Astrocyte (in vitro differentiated cells and primary cell): ENCODE measurements around the gene SETMAR. TPM values are rescaled to one million over a fixed set of nuclear protein-coding genes. Genes with fewer than 3 reads are reported as not detected.

Experiments used
- DNase-seq: peaks from one replicate; pipeline ENCODE4 v3.0.0-alpha.2; 2010; ENCODE audit warnings: low read depth
- FAIRE-seq: peaks from 2 replicates; lab custom pipeline; 2011; peaks lifted over from hg19 to GRCh38; lab: Jason Lieb, UNC
- H2AFZ ChIP-seq: 2 replicates; pipeline ENCODE4 v1.6.0; 2012; ENCODE audit warnings: low read depth, low read length, inconsistent platforms
- H3K27ac ChIP-seq: 2 replicates; pipeline ENCODE4 v1.5.1; 2011; ENCODE audit warnings: low read depth, low read length, inconsistent platforms
- H3K27me3 ChIP-seq: 2 replicates; pipeline ENCODE4 v1.6.0; 2011; ENCODE audit warnings: low read length, inconsistent platforms; ENCODE audit not compliant: insufficient read depth
- H3K36me3 ChIP-seq: 2 replicates; pipeline ENCODE4 v1.5.1; 2011; ENCODE audit warnings: low read length, inconsistent platforms; ENCODE audit not compliant: insufficient read depth
- H3K4me1 ChIP-seq: 2 replicates; pipeline ENCODE4 v1.5.1; 2011; ENCODE audit warnings: low read length, inconsistent platforms; ENCODE audit not compliant: insufficient read depth
- H3K4me2 ChIP-seq: 2 replicates; pipeline ENCODE4 v1.6.0; 2012; ENCODE audit warnings: low read length, inconsistent platforms
- H3K4me3 ChIP-seq: 2 replicates; pipeline ENCODE4 v1.5.1; 2011; ENCODE audit warnings: low read depth, mild to moderate bottlenecking, low read length, inconsistent platforms; ENCODE audit not compliant: insufficient read depth
- H3K79me2 ChIP-seq: 2 replicates; pipeline ENCODE4 v1.6.0; 2012; ENCODE audit warnings: mild to moderate bottlenecking, low read length, inconsistent platforms; ENCODE audit not compliant: insufficient read depth
- H3K9ac ChIP-seq: 2 replicates; pipeline ENCODE4 v1.6.0; 2012; ENCODE audit warnings: mild to moderate bottlenecking, low read length, inconsistent platforms
- H3K9me3 ChIP-seq: 2 replicates; pipeline ENCODE4 v1.5.1; 2012; ENCODE audit warnings: low read depth, mild to moderate bottlenecking, low read length, inconsistent platforms; ENCODE audit not compliant: insufficient read depth
- H4K20me1 ChIP-seq: 2 replicates; pipeline ENCODE4 v1.6.0; 2012; ENCODE audit warnings: low read length, inconsistent platforms; ENCODE audit not compliant: insufficient read depth
- H3K27ac Mint-ChIP-seq: one replicate; pipeline ENCODE4 v1.8.0; 2021; ENCODE audit warnings: mild to moderate bottlenecking, mixed read lengths; ENCODE audit not compliant: unreplicated experiment
- H3K27me3 Mint-ChIP-seq: one replicate; pipeline ENCODE4 v1.8.0; 2021; ENCODE audit warnings: low read depth, mixed read lengths; ENCODE audit not compliant: unreplicated experiment
- H3K36me3 Mint-ChIP-seq: one replicate; pipeline ENCODE4 v1.8.0; 2021; ENCODE audit warnings: low read depth, mixed read lengths; ENCODE audit not compliant: unreplicated experiment
- H3K4me1 Mint-ChIP-seq: one replicate; pipeline ENCODE4 v1.8.0; 2021; ENCODE audit warnings: low read depth, mixed read lengths; ENCODE audit not compliant: unreplicated experiment
- H3K4me3 Mint-ChIP-seq: one replicate; pipeline ENCODE4 v1.8.0; 2021; ENCODE audit warnings: mild to moderate bottlenecking, moderate library complexity, mixed read lengths; ENCODE audit not compliant: unreplicated experiment
- H3K9me3 Mint-ChIP-seq: one replicate; pipeline ENCODE4 v1.8.0; 2021; ENCODE audit warnings: mild to moderate bottlenecking, mixed read lengths; ENCODE audit not compliant: unreplicated experiment
- EZH2 ChIP-seq: IDR thresholded peaks from 2 replicates; pipeline ENCODE4 v1.6.1; 2012; ENCODE audit warnings: mild to moderate bottlenecking, low read length, inconsistent platforms; ENCODE audit not compliant: insufficient read depth
- total RNA-seq: library from RNA; stranded (reverse); gene quantifications from 2 replicates; pipeline ENCODE4 v1.2.1, GENCODE V29; 2021
- TF ChIP-seq, protein P1 (sequence below): IDR thresholded peaks from 2 replicates; pipeline ENCODE4 v1.5.1; 2011; ENCODE audit warnings: low read depth, mild to moderate bottlenecking, inconsistent platforms, low read length, moderate library complexity; ENCODE audit not compliant: insufficient read depth

The SETMAR gene
- total RNA-seq, 1 donor from 2014 or later, result 10.9 TPM

- peaks cover 7% of the 10 kb centered on the region for H3K4me1 Mint-ChIP-seq
- no peaks in the 10 kb centered on the region for H3K27me3 Mint-ChIP-seq
- peak overlapping the region; percentile 75 for H3K4me2 ChIP-seq
- no peaks in the 10 kb centered on the region for H3K36me3 Mint-ChIP-seq
- no peak overlapping the region for H3K27ac Mint-ChIP-seq
- H3K4me1 ChIP-seq, result peaks cover 8% of the 10 kb centered on the region
- H3K4me3 Mint-ChIP-seq, result no peak overlapping the region
- DNase-seq (peak; percentile 14), FAIRE-seq (no peak)
- peaks cover 2% of the 10 kb centered on the region for H3K9me3 Mint-ChIP-seq
- H3K27ac ChIP-seq, result no peak overlapping the region
- no peaks in the 10 kb centered on the region for H3K9me3 ChIP-seq
- no peaks in the 10 kb centered on the region for H3K79me2 ChIP-seq
- no peak overlapping the region for H2AFZ ChIP-seq
- H4K20me1 ChIP-seq, result no peaks in the 10 kb centered on the region
- H3K36me3 ChIP-seq, result no peaks in the 10 kb centered on the region
- H3K27me3 ChIP-seq, result no peaks in the 10 kb centered on the region
- H3K9ac ChIP-seq, result no peak overlapping the region
- H3K4me3 ChIP-seq, result peak overlapping the region; percentile 41
- TF ChIP-seq, protein P1, sequence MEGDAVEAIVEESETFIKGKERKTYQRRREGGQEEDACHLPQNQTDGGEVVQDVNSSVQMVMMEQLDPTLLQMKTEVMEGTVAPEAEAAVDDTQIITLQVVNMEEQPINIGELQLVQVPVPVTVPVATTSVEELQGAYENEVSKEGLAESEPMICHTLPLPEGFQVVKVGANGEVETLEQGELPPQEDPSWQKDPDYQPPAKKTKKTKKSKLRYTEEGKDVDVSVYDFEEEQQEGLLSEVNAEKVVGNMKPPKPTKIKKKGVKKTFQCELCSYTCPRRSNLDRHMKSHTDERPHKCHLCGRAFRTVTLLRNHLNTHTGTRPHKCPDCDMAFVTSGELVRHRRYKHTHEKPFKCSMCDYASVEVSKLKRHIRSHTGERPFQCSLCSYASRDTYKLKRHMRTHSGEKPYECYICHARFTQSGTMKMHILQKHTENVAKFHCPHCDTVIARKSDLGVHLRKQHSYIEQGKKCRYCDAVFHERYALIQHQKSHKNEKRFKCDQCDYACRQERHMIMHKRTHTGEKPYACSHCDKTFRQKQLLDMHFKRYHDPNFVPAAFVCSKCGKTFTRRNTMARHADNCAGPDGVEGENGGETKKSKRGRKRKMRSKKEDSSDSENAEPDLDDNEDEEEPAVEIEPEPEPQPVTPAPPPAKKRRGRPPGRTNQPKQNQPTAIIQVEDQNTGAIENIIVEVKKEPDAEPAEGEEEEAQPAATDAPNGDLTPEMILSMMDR, result no peak
- TF ChIP-seq EZH2, result no peak
Observed at GRCh38 chr3:4351872-4352271, 48.7 kb downstream of the SETMAR start.

DNA sequence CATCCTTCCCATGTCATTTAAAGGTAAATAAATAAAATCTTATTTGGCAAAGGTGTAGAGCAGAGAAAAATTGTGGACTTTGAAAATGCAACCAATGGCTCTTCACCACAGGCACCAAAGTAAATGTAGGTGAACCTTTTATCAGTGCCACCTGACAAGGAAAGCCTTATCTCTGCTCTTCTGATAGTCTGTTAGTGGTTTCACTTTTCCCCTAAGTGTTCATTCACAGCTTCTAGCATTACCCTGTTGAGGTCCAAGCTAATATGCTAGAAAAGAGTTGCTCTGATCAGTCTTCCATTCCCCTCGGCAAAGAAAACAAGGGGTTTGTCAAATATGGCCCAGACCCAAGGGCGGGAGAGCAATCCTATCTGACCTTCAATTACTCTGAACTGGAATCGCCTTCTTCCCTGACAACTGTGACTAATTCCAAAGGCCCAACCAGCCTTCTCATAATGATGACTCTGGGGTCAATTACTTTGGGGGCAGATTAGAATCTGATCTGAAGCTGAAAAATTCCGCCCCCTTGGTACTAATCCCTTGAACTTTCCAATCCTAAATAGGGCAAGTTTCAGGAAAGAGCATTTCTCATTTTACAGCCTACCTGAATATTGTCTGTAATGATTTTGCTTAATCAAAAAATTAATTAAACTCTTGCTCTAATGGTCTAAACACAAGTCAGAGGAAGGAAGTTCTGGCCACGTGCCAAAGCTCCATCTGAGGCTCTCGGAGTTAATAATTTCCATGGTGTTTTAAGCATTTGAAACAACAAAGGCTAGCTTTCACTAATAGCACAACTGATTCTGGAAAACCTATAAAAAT, 52.4 kb downstream of the SETMAR start:
- H3K4me3 Mint-ChIP-seq, result no peak overlapping the region
- H3K27ac ChIP-seq, result no peak overlapping the region
- no peak for FAIRE-seq
- H3K36me3 ChIP-seq, result no peaks in the 10 kb centered on the region
- H3K27me3 Mint-ChIP-seq, result no peaks in the 10 kb centered on the region
- H3K4me2 ChIP-seq, result peak overlapping the region; percentile 2
- no peaks in the 10 kb centered on the region for H4K20me1 ChIP-seq
- H3K9me3 ChIP-seq, result no peaks in the 10 kb centered on the region
- no peak for TF ChIP-seq EZH2
- TF ChIP-seq, protein P1, result no peak
- peaks cover 7% of the 10 kb centered on the region for H3K4me1 Mint-ChIP-seq
- H3K9ac ChIP-seq, result no peak overlapping the region
- peaks cover 8% of the 10 kb centered on the region for H3K4me1 ChIP-seq
- no peaks in the 10 kb centered on the region for H3K27me3 ChIP-seq
- H3K27ac Mint-ChIP-seq, result no peak overlapping the region
- no peaks in the 10 kb centered on the region for H3K36me3 Mint-ChIP-seq
- H3K4me3 ChIP-seq, result no peak overlapping the region
- no peak overlapping the region for H2AFZ ChIP-seq
- H3K9me3 Mint-ChIP-seq, result no peaks in the 10 kb centered on the region
- DNase-seq, result no peak
- no peaks in the 10 kb centered on the region for H3K79me2 ChIP-seq

DNA sequence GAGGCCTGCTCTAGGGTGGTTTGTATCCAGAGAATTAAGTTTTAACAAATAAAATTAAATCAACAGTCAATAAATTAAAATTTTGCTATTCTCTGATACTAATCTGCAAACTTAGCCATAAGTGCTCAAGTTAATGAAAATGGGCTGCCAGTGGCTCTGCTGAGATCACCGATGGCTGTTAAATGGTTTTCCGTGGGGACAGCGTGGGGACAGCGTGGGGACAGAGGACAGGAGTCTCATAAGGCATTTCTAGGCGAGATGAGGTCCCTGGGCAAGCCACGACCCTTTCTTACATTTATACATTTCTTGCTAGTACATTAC, 53.0 kb downstream of the SETMAR start:
- Histone ChIP-seq H4K20me1 (no peaks in the 10 kb centered on the region), H3K27me3 (no peaks in the 10 kb centered on the region), H3K4me3 (no peak overlapping the region), H3K36me3 (no peaks in the 10 kb centered on the region), H2AFZ (no peak overlapping the region), H3K27ac (no peak overlapping the region), H3K4me1 (peaks cover 8% of the 10 kb centered on the region), H3K9ac (no peak overlapping the region), H3K9me3 (no peaks in the 10 kb centered on the region), H3K79me2 (no peaks in the 10 kb centered on the region), H3K4me2 (no peak overlapping the region)
- peaks cover under 1% of the 10 kb centered on the region for H3K36me3 Mint-ChIP-seq
- DNase-seq (no peak), FAIRE-seq (no peak)
- H3K4me1 Mint-ChIP-seq, result peaks cover 6% of the 10 kb centered on the region
- no peak overlapping the region for H3K4me3 Mint-ChIP-seq
- H3K27ac Mint-ChIP-seq, result no peak overlapping the region
- no peak for TF ChIP-seq EZH2
- TF ChIP-seq, protein P1, result no peak
- H3K9me3 Mint-ChIP-seq, result no peaks in the 10 kb centered on the region
- H3K27me3 Mint-ChIP-seq, result no peaks in the 10 kb centered on the region
